B cell (primary cell): ENCODE data around the gene FBXL14. TPM values are rescaled to one million over a fixed set of nuclear protein-coding genes. Genes with fewer than 3 reads are reported as not detected.

Experiments used
- ATAC-seq: fragments of 200-7000 bp; cut with Tn5 transposase; one replicate; pipeline ENCODE4 v1.10.0; 2021; ENCODE audit warnings: low read depth, mild to moderate bottlenecking, moderate number of reproducible peaks, moderate library complexity
- CTCF ChIA-PET: fragments of 350-600 bp; sonication (Branson Sonifier 250); formaldehyde crosslinking; loops from one replicate; lab custom pipeline; 2021; ENCODE audit warnings: antibody characterized with exemption, inconsistent platforms; lab: Charles Lee
- POLR2A ChIA-PET: fragments of 350-600 bp; sonication (Branson Sonifier 250); formaldehyde crosslinking; loops from one replicate; lab custom pipeline; 2021; ENCODE audit warnings: antibody characterized with exemption; lab: Charles Lee
- DNase-seq: peaks from one replicate; pipeline ENCODE4 v3.0.0; 2013
- H2AFZ ChIP-seq: 2 replicates; pipeline ENCODE4 v1.6.1; 2012; ENCODE audit warnings: mild to moderate bottlenecking, low read depth, low read length; ENCODE audit not compliant: insufficient read depth, poor library complexity, severe bottlenecking
- H3K27ac ChIP-seq, 2 donors: 1 replicate in 1 of 2; 2 replicates in 1 of 2; pipeline ENCODE4 v1.5.1; 2012 to 2013; ENCODE audit warnings: low read length in 2 of 2, mild to moderate bottlenecking in 2 of 2, moderate library complexity in 1 of 2
- H3K27me3 ChIP-seq, 4 experiments: fragments of 200-600 bp in 1 of 4; sonication (generic) in 1 of 4; replicated peaks in 1 of 4; 1 replicate in 2 of 4; 2 replicates in 2 of 4; pipeline versions ENCODE4 v1.6.1 to v1.7.0; 2013 to 2016; ENCODE audit warnings: low read length in 3 of 4, mild to moderate bottlenecking in 2 of 4, mixed read lengths in 1 of 4, moderate library complexity in 1 of 4; ENCODE audit not compliant: insufficient read depth in 4 of 4, control insufficient read depth in 3 of 4; ENCODE audit errors: control extremely low read depth in 1 of 4
- H3K36me3 ChIP-seq, 2 experiments: replicated peaks in 1 of 2; 1 replicate in 1 of 2; 2 replicates in 1 of 2; pipeline versions ENCODE4 v1.6.1 to v1.7.1; 2013; ENCODE audit warnings: low read length in 1 of 2; ENCODE audit not compliant: insufficient read depth in 2 of 2, control insufficient read depth in 1 of 2; ENCODE audit errors: control extremely low read depth in 1 of 2, extremely low read depth in 1 of 2
- H3K4me1 ChIP-seq, 2 donors: fragments of 200-600 bp in 1 of 2; sonication (generic) in 1 of 2; 1 replicate in 1 of 2; 2 replicates in 1 of 2; pipeline versions ENCODE4 v1.5.1 to v1.6.1; 2013 to 2017; ENCODE audit warnings: low read length in 2 of 2; ENCODE audit not compliant: control insufficient read depth in 2 of 2, insufficient read depth in 2 of 2
- H3K4me2 ChIP-seq: replicated peaks from 2 replicates; pipeline ENCODE3; 2012; ENCODE audit warnings: mild to moderate bottlenecking, low read depth, low read length; ENCODE audit not compliant: poor library complexity, severe bottlenecking
- H3K4me3 ChIP-seq, 5 experiments: fragments of 200-600 bp in 1 of 5; sonication (generic) in 1 of 5; 1 replicate in 3 of 5; 2 replicates in 2 of 5; pipeline versions ENCODE4 v1.5.1 to v1.7.0; 2011 to 2016; ENCODE audit warnings: low read length in 4 of 5, mild to moderate bottlenecking in 4 of 5, low read depth in 2 of 5, control low read depth in 1 of 5, moderate library complexity in 1 of 5; ENCODE audit not compliant: insufficient read depth in 1 of 5; ENCODE audit errors: control extremely low read depth in 1 of 5, extremely low read depth in 1 of 5
- H3K79me2 ChIP-seq: fragments of 200-600 bp; sonication (generic); one replicate; pipeline ENCODE4 v1.6.0; 2016; ENCODE audit warnings: low read length; ENCODE audit not compliant: control insufficient read depth, insufficient read depth
- H3K9ac ChIP-seq: fragments of 200-600 bp; sonication (generic); 2 replicates; pipeline ENCODE4 v1.6.1; 2017; ENCODE audit warnings: mild to moderate bottlenecking, low read length, moderate library complexity
- H3K9me3 ChIP-seq, 3 donors: one replicate each; pipeline versions ENCODE4 v1.6.1 to v1.7.1; 2013; ENCODE audit warnings: low read length in 2 of 3; ENCODE audit not compliant: control insufficient read depth in 2 of 3, insufficient read depth in 1 of 3; ENCODE audit errors: control extremely low read depth in 1 of 3
- H4K20me1 ChIP-seq: 2 replicates; pipeline ENCODE4 v1.6.0; 2012; ENCODE audit warnings: mild to moderate bottlenecking, low read length; ENCODE audit not compliant: insufficient read depth, control insufficient read depth, poor library complexity, severe bottlenecking
- H3K27ac Mint-ChIP-seq: one replicate; pipeline ENCODE4 v1.8.0; 2021; ENCODE audit warnings: mixed read lengths
- H3K27me3 Mint-ChIP-seq: one replicate; pipeline ENCODE4 v1.8.0; 2021; ENCODE audit warnings: mixed read lengths
- H3K4me1 Mint-ChIP-seq: one replicate; pipeline ENCODE4 v1.8.0; 2021; ENCODE audit warnings: mixed read lengths
- H3K4me3 Mint-ChIP-seq: one replicate; pipeline ENCODE4 v1.8.0; 2021; ENCODE audit warnings: mixed read lengths
- H3K9me3 Mint-ChIP-seq: one replicate; pipeline ENCODE4 v1.8.0; 2022; ENCODE audit warnings: mixed read lengths; ENCODE audit not compliant: insufficient read depth
- EZH2 ChIP-seq: IDR thresholded peaks from 2 replicates; pipeline ENCODE4 v1.6.1; 2012; ENCODE audit warnings: borderline replicate concordance, low read depth, mild to moderate bottlenecking, moderate library complexity, low read length; ENCODE audit not compliant: insufficient read depth, poor library complexity, severe bottlenecking
- WGBS: methylation state at CpG from one replicate; pipeline ENCODE4 v1.1.5; 2013; ENCODE audit warnings: missing lambda C conversion rate; ENCODE audit not compliant: insufficient coverage; 5-methylcytosine and 5-hydroxymethylcytosine counted together
- intact Hi-C: fragments of 100-400 bp; cut with micrococcal nuclease; formaldehyde crosslinking; loops from one replicate; pipeline ENCODE4 v1.10.0; 2022
- polyA plus RNA-seq: library from polyadenylated mRNA; depleted of rRNA; stranded (reverse); fragments of >200 nt; gene quantifications from 2 replicates; pipeline ENCODE4 v1.2.3, GENCODE V29; 2012
- total RNA-seq, 2 donors: library from RNA; stranded (reverse); fragments of 120-200 nt in 1 of 2; gene quantifications; 1 replicate in 1 of 2; 2 replicates in 1 of 2; pipeline versions ENCODE4 v1.2.3 to v1.2.4, GENCODE V29; 2013 to 2022
- TF ChIP-seq, protein P1 (sequence below): fragments of 200-600 bp; IDR thresholded peaks from one replicate; pipeline ENCODE4 v1.8.0; 2022; ENCODE audit warnings: antibody characterized with exemption, mild to moderate bottlenecking

The FBXL14 gene
- total and polyA plus RNA-seq, 2 donors (not counting 1 experiment from before 2014, with no cell fraction given): 21.6 to 37.3 TPM

DNA sequence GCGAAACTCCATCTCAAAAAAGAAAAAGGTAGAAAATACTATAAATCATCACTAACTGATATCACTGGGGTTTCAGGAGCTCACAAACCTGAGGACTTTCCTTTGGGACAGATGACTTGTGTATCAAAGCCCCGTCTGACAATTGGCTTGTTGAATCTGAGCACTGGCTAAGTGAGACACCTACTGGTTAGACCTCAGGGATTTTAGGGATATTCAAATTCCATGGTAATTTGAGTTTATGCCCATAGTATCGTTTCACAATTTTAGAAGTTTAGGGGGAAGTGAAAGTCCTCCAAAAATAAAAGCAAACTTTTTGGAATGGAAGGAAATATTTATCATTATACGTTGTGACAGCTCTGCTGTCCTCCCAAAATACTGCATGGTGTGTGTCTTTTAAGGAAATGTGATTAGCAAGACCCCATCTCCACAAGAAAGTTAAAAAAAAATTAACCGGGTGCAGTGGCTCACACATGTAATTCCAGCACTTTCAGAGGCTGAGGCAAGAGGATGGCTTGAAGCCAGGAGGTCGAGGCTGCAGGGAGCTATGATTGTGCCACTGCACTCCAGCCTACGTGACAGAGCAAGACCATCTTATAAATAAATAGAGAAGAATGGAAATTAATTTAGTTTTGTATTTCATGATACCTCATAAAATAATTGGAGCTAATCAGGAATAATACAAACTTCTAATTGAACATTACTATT, 49.2 kb downstream of the FBXL14 start:
- Histone ChIP-seq H3K4me3 (no peak overlapping the region), H3K9me3 (peaks cover 0 to 7% (median 0%) of the 10 kb centered on the region in 3 donors), H3K79me2 (no peaks in the 10 kb centered on the region), H3K4me2 (no peak overlapping the region), H4K20me1 (no peaks in the 10 kb centered on the region), H3K27me3 (peaks cover 0 to 5% (median 2%) of the 10 kb centered on the region in 4 experiments), H3K9ac (no peak overlapping the region), H3K4me1 (no peaks in the 10 kb centered on the region), H2AFZ (no peak overlapping the region), H3K27ac (no peak overlapping the region), H3K36me3 (no peaks in the 10 kb centered on the region)
- intact Hi-C loops: no loop called here
- no peak overlapping the region for H3K4me3 Mint-ChIP-seq
- H3K4me1 Mint-ChIP-seq: no peaks in the 10 kb centered on the region
- no peak overlapping the region for H3K27ac Mint-ChIP-seq
- no peak for TF ChIP-seq EZH2
- TF ChIP-seq, protein P1, sequence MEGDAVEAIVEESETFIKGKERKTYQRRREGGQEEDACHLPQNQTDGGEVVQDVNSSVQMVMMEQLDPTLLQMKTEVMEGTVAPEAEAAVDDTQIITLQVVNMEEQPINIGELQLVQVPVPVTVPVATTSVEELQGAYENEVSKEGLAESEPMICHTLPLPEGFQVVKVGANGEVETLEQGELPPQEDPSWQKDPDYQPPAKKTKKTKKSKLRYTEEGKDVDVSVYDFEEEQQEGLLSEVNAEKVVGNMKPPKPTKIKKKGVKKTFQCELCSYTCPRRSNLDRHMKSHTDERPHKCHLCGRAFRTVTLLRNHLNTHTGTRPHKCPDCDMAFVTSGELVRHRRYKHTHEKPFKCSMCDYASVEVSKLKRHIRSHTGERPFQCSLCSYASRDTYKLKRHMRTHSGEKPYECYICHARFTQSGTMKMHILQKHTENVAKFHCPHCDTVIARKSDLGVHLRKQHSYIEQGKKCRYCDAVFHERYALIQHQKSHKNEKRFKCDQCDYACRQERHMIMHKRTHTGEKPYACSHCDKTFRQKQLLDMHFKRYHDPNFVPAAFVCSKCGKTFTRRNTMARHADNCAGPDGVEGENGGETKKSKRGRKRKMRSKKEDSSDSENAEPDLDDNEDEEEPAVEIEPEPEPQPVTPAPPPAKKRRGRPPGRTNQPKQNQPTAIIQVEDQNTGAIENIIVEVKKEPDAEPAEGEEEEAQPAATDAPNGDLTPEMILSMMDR: no peak
- ChIA-PET POLR2A (no interaction called here), CTCF (interaction anchor here (2.0 kb wide), 1 partner anchor 427 kb away, joined by 6 read pairs; no protein-coding TSS in a partner anchor)
- H3K9me3 Mint-ChIP-seq: peaks cover 3% of the 10 kb centered on the region
- H3K27me3 Mint-ChIP-seq: peaks cover 13% of the 10 kb centered on the region
- no peak for ATAC-seq
- WGBS: 33% methylated on average over 2 of the region's 7 CpGs
- DNase-seq: no peak

DNA sequence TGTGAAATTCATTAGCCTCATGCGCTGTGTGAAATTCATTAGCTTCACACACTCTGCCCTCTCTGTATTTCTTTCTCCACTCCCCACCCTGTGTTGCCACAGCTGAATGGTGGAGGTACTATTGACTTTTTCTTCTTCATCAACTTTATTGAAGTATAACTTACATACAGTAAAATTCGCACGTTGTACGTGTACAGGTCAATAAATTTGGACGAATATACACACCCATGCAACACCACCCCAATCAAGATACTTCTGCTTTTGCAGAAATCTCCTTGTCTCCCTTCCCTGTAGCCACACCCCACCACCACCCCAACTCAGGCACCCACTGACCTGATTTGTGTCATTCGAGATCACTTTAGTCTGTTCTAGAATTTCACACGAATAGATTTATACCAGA, 51.8 kb downstream of the FBXL14 start:
- Mint-ChIP-seq H3K27ac (no peak overlapping the region), H3K27me3 (peaks cover 24% of the 10 kb centered on the region), H3K4me1 (no peaks in the 10 kb centered on the region), H3K9me3 (no peaks in the 10 kb centered on the region), H3K4me3 (no peak overlapping the region)
- no peaks in the 10 kb centered on the region for H3K79me2 ChIP-seq
- no peaks in the 10 kb centered on the region for H3K36me3 ChIP-seq
- TF ChIP-seq EZH2: no peak
- TF ChIP-seq, protein P1: no peak
- ChIA-PET POLR2A (no interaction called here), CTCF (interaction anchor here (0.7 kb wide), 1 partner anchor 8 kb away, joined by 3 read pairs; no protein-coding TSS in a partner anchor)
- H3K4me2 ChIP-seq: no peak overlapping the region
- no peak overlapping the region for H3K4me3 ChIP-seq
- intact Hi-C loops: no loop called here
- no peaks in the 10 kb centered on the region for H4K20me1 ChIP-seq
- no peak overlapping the region for H3K27ac ChIP-seq
- no peak for DNase-seq
- H3K27me3 ChIP-seq: peaks cover 0 to 10% (median 2%) of the 10 kb centered on the region in 4 experiments
- ATAC-seq: no peak
- H2AFZ ChIP-seq: no peak overlapping the region
- H3K9me3 ChIP-seq: peaks cover 0 to 4% (median 0%) of the 10 kb centered on the region in 3 donors
- 90% methylated on average over 3 of the region's 7 CpGs for WGBS
- H3K9ac ChIP-seq: no peak overlapping the region
- no peaks in the 10 kb centered on the region for H3K4me1 ChIP-seq
